HS-5 (cell line): Measurements from ENCODE around the gene RHEBL1.

Experiments
- DNase-seq: peaks from one replicate; pipeline ENCODE4 v3.0.0-alpha.2; 2012; ENCODE audit warnings: low read depth

The RHEBL1 gene

GRCh38 chr12:49069507-49070346, at the start of gene RHEBL1:
Gene RHEBL1, minus strand, starts transcription at chr12:49069979. Its CDS starts 194 bp downstream, at chr12:49069785.
- DNase-seq: peak; percentile 87

- no peak for DNase-seq
Measured at GRCh38 chr12:49111206-49111605, 41.4 kb upstream of the RHEBL1 start.

GRCh38 chr12:49110464-49111155, 40.8 kb upstream of the RHEBL1 start, which contains the start of gene LMBR1L:
Gene LMBR1L, minus strand, starts transcription at chr12:49110847. Its CDS starts 292 bp downstream, at chr12:49110555.
- DNase-seq: peak; percentile 95

GRCh38 chr12:49109641-49110463, 40.1 kb upstream of the RHEBL1 start:
- DNase-seq: no peak

GRCh38 chr12:49108958-49109404, 39.2 kb upstream of the RHEBL1 start:
- DNase-seq: no peak

- no peak for DNase-seq
Measured at GRCh38 chr12:49105504-49106084, 35.8 kb upstream of the RHEBL1 start.

- DNase-seq: no peak
Measured at GRCh38 chr12:49104822-49105221, 35.0 kb upstream of the RHEBL1 start.

- no peak for DNase-seq
Measured at GRCh38 chr12:49100380-49100779, 30.6 kb upstream of the RHEBL1 start.

GRCh38 chr12:49098703-49099102, 28.9 kb upstream of the RHEBL1 start:
- DNase-seq: no peak

GRCh38 chr12:49098035-49098451, 28.3 kb upstream of the RHEBL1 start:
- DNase-seq: no peak

- no peak for DNase-seq
Measured at GRCh38 chr12:49097381-49097780, 27.6 kb upstream of the RHEBL1 start.

GRCh38 chr12:49094975-49095365, 25.2 kb upstream of the RHEBL1 start:
- DNase-seq: no peak

GRCh38 chr12:49094160-49094974, 24.6 kb upstream of the RHEBL1 start, which contains the start of gene DHH:
Gene DHH, minus strand, starts transcription at chr12:49094801. Its CDS starts 289 bp downstream, at chr12:49094512.
- no peak for DNase-seq

GRCh38 chr12:49093792-49094159, 24.0 kb upstream of the RHEBL1 start:
- no peak for DNase-seq

- no peak for DNase-seq
Measured at GRCh38 chr12:49092816-49093406, 23.1 kb upstream of the RHEBL1 start.

GRCh38 chr12:49092086-49092815, 22.5 kb upstream of the RHEBL1 start:
- no peak for DNase-seq

- no peak for DNase-seq
Measured at GRCh38 chr12:49091836-49092085, 22.0 kb upstream of the RHEBL1 start.

GRCh38 chr12:49091056-49091835, 21.5 kb upstream of the RHEBL1 start:
- DNase-seq: no peak
